ENCODE results near the gene ESYT3. TPM values are rescaled to one million over a fixed set of nuclear protein-coding genes. Genes with fewer than 3 reads are reported as not detected.

Gene ESYT3
- total and polyA plus RNA-seq, 2 of the 8 experiments (the other 6 are each of a cell fraction or from before 2014, with no cell fraction given) = 4.4 to 7.3 TPM

GRCh38 chr3:138452436-138452835, 18.0 kb downstream of the ESYT3 start:
- no peak for DNase-seq (ENCODE audit: low read depth in 1 of 2, low spot score in 2 of 2)
- Histone ChIP-seq H4K8ac (ENCODE audit: extremely low read depth, insufficient read depth, low read length) (no peak overlapping the region; the same call in 1 of the 2 replicates), H3K18ac (ENCODE audit: extremely low read depth, low read length) (no peak overlapping the region), H2BK20ac (ENCODE audit: low read length) (no peak overlapping the region), H4K5ac (ENCODE audit: insufficient read length, low read depth, low read length) (no peak overlapping the region), H2BK15ac (ENCODE audit: low read length) (no peak overlapping the region), H3K56ac (replicated peaks; ENCODE audit: insufficient read length, low read depth, low read length) (no peak overlapping the region), H3K79me2 (ENCODE audit: control insufficient read depth in 1 of 2, insufficient read depth in 2 of 2, low read length in 2 of 2) (no peaks in the 10 kb centered on the region), H3K4ac (replicated peaks; ENCODE audit: insufficient read length, low read depth, low read length) (no peak overlapping the region), H4K20me1 (replicated peaks in 1 of 2; ENCODE audit: control insufficient read depth in 1 of 2, insufficient read depth in 2 of 2, low read length in 2 of 2) (peaks cover 0 to 2% of the 10 kb centered on the region in 2 experiments), H2AK5ac (ENCODE audit: low read depth, low read length) (0 out of 2 replicates have a peak overlapping the region, but pooled peaks have one; percentile 24), H3K4me3 (ENCODE audit: extremely low read depth in 1 of 4, insufficient read depth in 2 of 4, low read depth in 3 of 4, low read length in 4 of 4) (no peak overlapping the region), H3K23ac (ENCODE audit: insufficient read length) (no peak overlapping the region), H2AFZ (ENCODE audit: low read length) (no peak overlapping the region), H2BK120ac (replicated peaks; ENCODE audit: low read depth, low read length) (no peak overlapping the region), H3K79me1 (ENCODE audit: low read depth, low read length) (no peaks in the 10 kb centered on the region), H3K14ac (ENCODE audit: insufficient read length) (no peak overlapping the region), H3K4me1 (replicated peaks in 1 of 4; ENCODE audit: control insufficient read depth in 3 of 4, insufficient read depth in 4 of 4, low read length in 3 of 4) (peaks cover 0 to 10% (median 5%) of the 10 kb centered on the region in 4 experiments; a peak in 5 of 7 replicates), H3K9me3 (ENCODE audit: insufficient read depth in 2 of 2, low read depth in 1 of 2, low read length in 1 of 2) (peaks cover 0 to 3% of the 10 kb centered on the region in 2 experiments; a peak in 2 of 4 replicates), H3K27me3 (replicated peaks in 1 of 4; ENCODE audit: control insufficient read depth in 3 of 4, extremely low read depth in 1 of 4, insufficient read depth in 3 of 4, low read length in 3 of 4) (no peaks in the 10 kb centered on the region), H3K23me2 (ENCODE audit: low read depth, low read length) (no peaks in the 10 kb centered on the region; the same call in 1 of the 2 replicates), H3K4me2 (ENCODE audit: insufficient read depth in 1 of 2, low read depth in 2 of 2, low read length in 2 of 2) (no peak overlapping the region), H2BK5ac (ENCODE audit: low read depth, low read length) (no peak overlapping the region), H3K36me3 (ENCODE audit: control insufficient read depth in 2 of 4, insufficient read depth in 4 of 4, low read length in 3 of 4) (no peaks in the 10 kb centered on the region), H2BK12ac (ENCODE audit: low read depth, low read length) (no peak overlapping the region), H3K27ac (ENCODE audit: low read depth, low read length) (no peak overlapping the region), H3K9ac (replicated peaks in 1 of 4; ENCODE audit: extremely low read depth in 1 of 4, low read depth in 3 of 4, low read length in 3 of 4) (no peak overlapping the region), H4K91ac (replicated peaks; ENCODE audit: insufficient read length, low read length) (no peak overlapping the region)
- no peak for FAIRE-seq
- ChIA-PET CTCF (ENCODE audit: partially characterized antibody) (interaction anchor here (1.7 to 2.8 kb wide), 3 partner anchors 14 to 27 kb away, joined by 4 to 10 read pairs (median 7); no protein-coding TSS in a partner anchor), POLR2A (ENCODE audit: partially characterized antibody) (interaction anchor here (0.7 to 1.3 kb wide), 2 partner anchors 22 to 150 kb away, joined by 3 to 4 read pairs; no protein-coding TSS in a partner anchor)
- 93% methylated on average over 6 of the region's 6 CpGs; no CpG with 5 or more reads in 1 of the 2 experiments for whole genome bisulfite sequencing, 2 experiments (ENCODE audit: extremely low coverage in 1 of 2, insufficient coverage in 1 of 2, insufficient read length in 1 of 2, insufficient replicate concordance in 2 of 2, low coverage in 1 of 2, low lambda C conversion rate in 2 of 2, missing lambda C conversion rate in 1 of 2)
- TF ChIP-seq EP300 (IDR thresholded peaks at IDR 0.05; ENCODE audit: borderline replicate concordance in 1 of 2, low read depth in 2 of 2, low read length in 2 of 2) (no peak), KDM1A (IDR thresholded peaks at IDR 0.05; ENCODE audit: borderline replicate concordance, low read length) (no peak), SP2 (IDR thresholded peaks at IDR 0.05; ENCODE audit: low read length) (no peak), HDAC2 (IDR thresholded peaks at IDR 0.05; ENCODE audit: borderline replicate concordance in 1 of 2, low read depth in 2 of 2, low read length in 2 of 2) (no peak), TCF12 (IDR thresholded peaks at IDR 0.05; ENCODE audit: low read depth, low read length) (no peak), NRF1 (IDR thresholded peaks at IDR 0.05; ENCODE audit: low read depth, low read length) (no peak), CHD1 (IDR thresholded peaks at IDR 0.05; ENCODE audit: low read depth, low read length) (no peak), SP4 (IDR thresholded peaks at IDR 0.05; ENCODE audit: low read length) (no peak), ATF3 (IDR thresholded peaks at IDR 0.05; ENCODE audit: insufficient read depth, low read depth, low read length) (no peak), POLR2A (IDR thresholded peaks at IDR 0.05; ENCODE audit: control extremely low read depth in 1 of 2, low read depth in 2 of 2, low read length in 2 of 2) (no peak), TAF1 (IDR thresholded peaks at IDR 0.05; ENCODE audit: low read depth, low read length) (no peak), EGR1 (IDR thresholded peaks at IDR 0.05; ENCODE audit: borderline replicate concordance, low read depth, low read length) (no peak), SAP30 (IDR thresholded peaks at IDR 0.05; ENCODE audit: insufficient read depth, insufficient replicate concordance, low read length) (no peak)

Data from H1 (cell line).